ENCODE measurements around the gene SETD1A.

SETD1A gene

DNA sequence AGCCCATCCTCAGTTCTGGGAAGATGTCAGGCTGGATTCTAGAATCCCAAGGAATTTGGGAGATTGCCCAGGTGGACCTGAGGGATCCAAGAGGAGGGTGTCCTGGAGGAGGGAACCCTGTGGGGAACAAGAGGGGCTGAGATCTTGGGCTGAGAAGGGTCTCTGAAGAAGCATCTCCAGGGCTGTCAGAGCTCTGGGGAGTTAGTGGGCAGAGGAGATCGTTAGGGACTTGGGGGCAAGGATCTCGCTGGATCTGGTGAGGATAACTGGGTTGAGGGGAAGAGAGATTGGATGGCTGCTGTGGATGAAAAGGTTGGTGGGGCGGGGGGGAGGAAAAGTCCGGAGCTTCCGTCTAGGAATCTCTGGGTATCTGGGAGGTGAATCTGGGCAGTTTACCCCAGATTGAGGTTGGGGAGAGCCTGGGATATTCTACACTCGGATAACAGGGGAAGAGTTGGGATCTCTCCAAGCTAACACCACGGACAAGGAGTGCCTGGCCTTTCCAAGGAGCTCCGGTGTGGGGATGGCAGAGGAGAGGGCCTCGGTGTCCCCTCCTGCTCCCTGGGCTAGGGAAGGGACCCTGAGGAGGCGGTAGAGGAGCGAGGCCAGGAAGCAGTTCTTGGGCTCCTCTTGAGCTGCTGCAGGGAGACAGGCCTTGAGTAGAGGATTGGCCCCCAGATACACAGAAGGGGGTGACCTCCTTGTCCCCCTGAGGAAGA, 32.5 kb upstream of the SETD1A start:
- TF ChIP-seq, protein P1, sequence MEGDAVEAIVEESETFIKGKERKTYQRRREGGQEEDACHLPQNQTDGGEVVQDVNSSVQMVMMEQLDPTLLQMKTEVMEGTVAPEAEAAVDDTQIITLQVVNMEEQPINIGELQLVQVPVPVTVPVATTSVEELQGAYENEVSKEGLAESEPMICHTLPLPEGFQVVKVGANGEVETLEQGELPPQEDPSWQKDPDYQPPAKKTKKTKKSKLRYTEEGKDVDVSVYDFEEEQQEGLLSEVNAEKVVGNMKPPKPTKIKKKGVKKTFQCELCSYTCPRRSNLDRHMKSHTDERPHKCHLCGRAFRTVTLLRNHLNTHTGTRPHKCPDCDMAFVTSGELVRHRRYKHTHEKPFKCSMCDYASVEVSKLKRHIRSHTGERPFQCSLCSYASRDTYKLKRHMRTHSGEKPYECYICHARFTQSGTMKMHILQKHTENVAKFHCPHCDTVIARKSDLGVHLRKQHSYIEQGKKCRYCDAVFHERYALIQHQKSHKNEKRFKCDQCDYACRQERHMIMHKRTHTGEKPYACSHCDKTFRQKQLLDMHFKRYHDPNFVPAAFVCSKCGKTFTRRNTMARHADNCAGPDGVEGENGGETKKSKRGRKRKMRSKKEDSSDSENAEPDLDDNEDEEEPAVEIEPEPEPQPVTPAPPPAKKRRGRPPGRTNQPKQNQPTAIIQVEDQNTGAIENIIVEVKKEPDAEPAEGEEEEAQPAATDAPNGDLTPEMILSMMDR (conservative IDR thresholded peaks at IDR 0.05; ENCODE audit: low read depth, low read length), result no peak
- DNase-seq (ENCODE audit: low read depth), result no peak
- H3K4me3 ChIP-seq (ENCODE audit: low read depth, low read length), result peak overlapping the region; percentile 97

DNA sequence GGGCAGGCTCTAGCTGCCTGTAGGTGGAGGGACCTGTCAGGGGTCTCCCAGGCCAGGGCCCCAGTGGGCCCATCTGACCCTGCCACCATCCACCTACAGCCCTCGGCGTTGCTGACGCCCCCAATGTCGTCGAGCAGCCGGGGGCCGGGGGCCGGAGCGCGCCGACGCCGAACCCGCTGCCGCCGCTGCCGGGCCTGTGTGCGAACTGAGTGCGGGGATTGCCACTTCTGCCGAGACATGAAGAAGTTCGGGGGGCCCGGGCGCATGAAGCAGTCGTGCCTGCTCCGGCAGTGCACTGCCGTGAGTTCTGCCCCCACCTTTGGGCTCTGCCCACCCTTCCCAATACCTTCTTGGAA, 31.9 kb upstream of the SETD1A start:
- TF ChIP-seq, protein P1 (conservative IDR thresholded peaks at IDR 0.05; ENCODE audit: low read depth, low read length), result no peak
- DNase-seq (ENCODE audit: low read depth), result no peak
- H3K4me3 ChIP-seq (ENCODE audit: low read depth, low read length), result peak overlapping the region; percentile 97

GRCh38 chr16:30925995-30926811, 31.4 kb upstream of the SETD1A start:
- TF ChIP-seq, protein P1 (conservative IDR thresholded peaks at IDR 0.05; ENCODE audit: low read depth, low read length), result no peak
- H3K4me3 ChIP-seq (ENCODE audit: low read depth, low read length), result no peak overlapping the region

GRCh38 chr16:30926937-30927788, 30.4 kb upstream of the SETD1A start:
- TF ChIP-seq, protein P1 (conservative IDR thresholded peaks at IDR 0.05; ENCODE audit: low read depth, low read length), result no peak
- no peak for DNase-seq (ENCODE audit: low read depth)
- no peak overlapping the region for H3K4me3 ChIP-seq (ENCODE audit: low read depth, low read length)

More at GRCh38 chr16:30925995-30926811, 31.4 kb upstream of the SETD1A start:
- DNase-seq (ENCODE audit: low read depth), result no peak

- DNase-seq (ENCODE audit: low read depth), result peak; percentile 64
- TF ChIP-seq, protein P1 (conservative IDR thresholded peaks at IDR 0.05; ENCODE audit: low read depth, low read length), result no peak
- H3K4me3 ChIP-seq (ENCODE audit: low read depth, low read length), result no peak overlapping the region
Observed at GRCh38 chr16:30927789-30928378, 29.7 kb upstream of the SETD1A start.

GRCh38 chr16:30928390-30928789, 29.2 kb upstream of the SETD1A start:
- no peak for DNase-seq (ENCODE audit: low read depth)
- H3K4me3 ChIP-seq (ENCODE audit: low read depth, low read length), result no peak overlapping the region
- TF ChIP-seq, protein P1 (conservative IDR thresholded peaks at IDR 0.05; ENCODE audit: low read depth, low read length), result no peak

Data from choroid plexus epithelial cell (primary cell).